HCT116 (cell line): ENCODE data around the gene MAGEA8. TPM values are rescaled to one million over a fixed set of nuclear protein-coding genes. Genes with fewer than 3 reads are reported as not detected.

Source experiments
- ATAC-seq: fragments of 200-7000 bp; cut with Tn5 transposase; 2 replicates; pipeline ENCODE4 v1.9.1; 2020; ENCODE audit warnings: mild to moderate bottlenecking, moderate library complexity
- BruUV-seq: library from RNA; stranded (reverse); fragments of 400-500 nt; replicated peaks from 2 replicates; lab custom pipeline; 2021; lab: Mats Ljungman, UMichigan
- CTCF ChIA-PET: fragments of 300-600 bp; sonication (Branson Sonifier 250); formaldehyde crosslinking; loops from one replicate; lab custom pipeline; 2021; ENCODE audit warnings: antibody characterized with exemption; lab: Charles Lee
- POLR2A ChIA-PET: fragments of 300-600, 350-600 bp; sonication (Branson Sonifier 250); formaldehyde crosslinking; loops from one replicate; lab custom pipeline; 2021; ENCODE audit warnings: antibody characterized with exemption; lab: Charles Lee
- RAD21 ChIA-PET, 2 experiments: fragments of 300-600 bp; sonication (Branson Sonifier 250); formaldehyde crosslinking; loops; one replicate each; lab custom pipeline; 2023; ENCODE audit warnings: low total read pairs in 2 of 2; ENCODE audit not compliant: uncharacterized antibody in 2 of 2, unreplicated experiment in 2 of 2, low non-redundant PET in 1 of 2; lab: Charles Lee
- DNase-seq: peaks from one replicate; pipeline ENCODE4 v3.0.0-alpha.2; 2010; ENCODE audit warnings: low read depth, low spot score
- H2AFZ ChIP-seq: fragments of 200-600 bp; shearing (Covaris generic), sonication (generic); 2 replicates; pipeline ENCODE4 v1.6.1; 2017; ENCODE audit warnings: low read depth, mixed run types, mixed read lengths, antibody characterized with exemption, low read length; ENCODE audit not compliant: poor library complexity, severe bottlenecking
- H3K27ac ChIP-seq: 2 replicates; pipeline ENCODE4 v1.5.1; 2012; ENCODE audit warnings: low read depth, low read length
- H3K27me3 ChIP-seq: fragments of 200-600 bp; sonication (generic); 2 replicates; pipeline ENCODE4 v1.6.1; 2016; ENCODE audit warnings: mixed run types, low read length, mixed read lengths; ENCODE audit not compliant: insufficient read depth
- H3K36me3 ChIP-seq, 2 experiments: fragments of 200-500 bp in 1 of 2; fragments of 200-600 bp in 1 of 2; sonication (Bioruptor generic) in 1 of 2; sonication (generic) in 1 of 2; 2 replicates each; pipeline versions ENCODE4 v1.5.1 to v1.6.1; 2014 to 2016; ENCODE audit warnings: low read length in 2 of 2, inconsistent platforms in 1 of 2, mixed read lengths in 1 of 2, mixed run types in 1 of 2; ENCODE audit not compliant: insufficient read depth in 2 of 2, control insufficient read depth in 1 of 2
- H3K4me1 ChIP-seq, 2 experiments: fragments of 200-600 bp in 1 of 2; sonication (generic) in 1 of 2; 2 replicates each; pipeline versions ENCODE4 v1.5.1 to v1.6.1; 2012 to 2017; ENCODE audit warnings: low read length in 2 of 2, inconsistent platforms in 1 of 2, mild to moderate bottlenecking in 1 of 2, mixed read lengths in 1 of 2, mixed run types in 1 of 2, moderate library complexity in 1 of 2; ENCODE audit not compliant: insufficient read depth in 2 of 2, control insufficient read depth in 1 of 2
- H3K4me2 ChIP-seq: fragments of 200-600 bp; sonication (generic); 2 replicates; pipeline ENCODE4 v1.6.1; 2017; ENCODE audit warnings: mixed run types, low read length, mixed read lengths
- H3K4me3 ChIP-seq, 2 experiments: fragments of 200-600 bp in 1 of 2; sonication (generic) in 1 of 2; replicated peaks in 1 of 2; 2 replicates each; pipeline ENCODE4 v1.5.1; 2011 to 2016; ENCODE audit warnings: low read length in 2 of 2, control low read depth in 1 of 2, low read depth in 1 of 2, mild to moderate bottlenecking in 1 of 2, mixed read lengths in 1 of 2, mixed run types in 1 of 2
- H3K79me2 ChIP-seq: fragments of 200-600 bp; sonication (generic); 2 replicates; pipeline ENCODE4 v1.6.1; 2017; ENCODE audit warnings: mild to moderate bottlenecking, mixed run types, low read length, moderate library complexity, mixed read lengths; ENCODE audit not compliant: insufficient read depth
- H3K9ac ChIP-seq: fragments of 200-600 bp; sonication (generic); 2 replicates; pipeline ENCODE4 v1.6.1; 2016; ENCODE audit warnings: low read length, mixed read lengths
- H3K9me2 ChIP-seq: fragments of 200-600 bp; sonication (generic), shearing (Covaris generic); 2 replicates; pipeline ENCODE4 v1.6.1; 2017; ENCODE audit warnings: mixed run types, mild to moderate bottlenecking, moderate library complexity; ENCODE audit not compliant: insufficient read depth
- H3K9me3 ChIP-seq, 2 experiments: fragments of 200-500 bp in 1 of 2; fragments of 200-600 bp in 1 of 2; sonication (Bioruptor generic) in 1 of 2; sonication (generic) in 1 of 2; 2 replicates each; pipeline ENCODE4 v1.6.1; 2014 to 2017; ENCODE audit warnings: low read length in 2 of 2, mixed read lengths in 2 of 2, inconsistent platforms in 1 of 2, low read depth in 1 of 2, mild to moderate bottlenecking in 1 of 2, mixed run types in 1 of 2, moderate library complexity in 1 of 2; ENCODE audit not compliant: control insufficient read depth in 1 of 2, insufficient read depth in 1 of 2
- H4K20me1 ChIP-seq: fragments of 200-600 bp; sonication (generic), shearing (Covaris generic); 2 replicates; pipeline ENCODE4 v1.6.1; 2017; ENCODE audit warnings: mixed run types, mild to moderate bottlenecking, moderate library complexity; ENCODE audit not compliant: insufficient read depth
- CBX3 ChIP-seq: IDR thresholded peaks from 2 replicates; pipeline ENCODE4 v1.6.1; 2012; ENCODE audit warnings: low read depth
- ELF1 ChIP-seq: IDR thresholded peaks from 2 replicates; pipeline ENCODE4 v1.6.1; 2012; ENCODE audit warnings: low read depth, borderline replicate concordance
- EZH2phosphoT487 ChIP-seq: fragments of 200-600 bp; IDR thresholded peaks from 2 replicates; pipeline ENCODE4 v1.6.1; 2018; ENCODE audit warnings: antibody characterized with exemption, borderline replicate concordance
- POLR2A ChIP-seq: IDR thresholded peaks from 2 replicates; pipeline ENCODE4 v1.7.0; 2011; ENCODE audit warnings: borderline replicate concordance; ENCODE audit not compliant: insufficient read depth, insufficient read length; ENCODE audit errors: extremely low read depth
- POLR2AphosphoS5 ChIP-seq: IDR thresholded peaks from 2 replicates; pipeline ENCODE4 v1.6.1; 2011; ENCODE audit warnings: mild to moderate bottlenecking, low read depth, low read length, moderate library complexity
- SIN3A ChIP-seq: IDR thresholded peaks from 2 replicates; pipeline ENCODE4 v1.6.1; 2012; ENCODE audit warnings: low read depth
- SP1 ChIP-seq: IDR thresholded peaks from 2 replicates; pipeline ENCODE4 v1.6.1; 2012; ENCODE audit warnings: low read depth
- SRF ChIP-seq: IDR thresholded peaks from 2 replicates; pipeline ENCODE4 v1.6.1; 2012; ENCODE audit warnings: low read depth
- ZFX ChIP-seq: fragments of 450-650 bp; IDR thresholded peaks from 2 replicates; pipeline ENCODE4 v1.6.1; 2017
- intact Hi-C: fragments of 100-400 bp; cut with micrococcal nuclease; formaldehyde crosslinking; loops from 2 replicates; pipeline ENCODE4 v1.10.0; 2022
- total RNA-seq: library from RNA; stranded (reverse); gene quantifications from one replicate; pipeline ENCODE4 v1.2.1, GENCODE V29; 2021; ENCODE audit not compliant: unreplicated experiment
- TF ChIP-seq, protein P1 (sequence below), 3 experiments: fragments of 200-600 bp in 1 of 3; sonication (generic) in 1 of 3; IDR thresholded peaks in 2 of 3; conservative IDR thresholded peaks in 1 of 3; 2 replicates each; pipeline ENCODE4 v1.5.1; 2012 to 2017; ENCODE audit warnings: low read depth in 2 of 3, low read length in 2 of 3, antibody characterized with exemption in 1 of 3, borderline replicate concordance in 1 of 3, control low read depth in 1 of 3, mild to moderate bottlenecking in 1 of 3, mixed read lengths in 1 of 3, mixed run types in 1 of 3, moderate library complexity in 1 of 3; ENCODE audit not compliant: insufficient read depth in 1 of 3
- TF ChIP-seq, protein P2 (sequence below): IDR thresholded peaks from 2 replicates; pipeline ENCODE4 v1.6.1; 2012

Gene MAGEA8
- total RNA-seq, 1 experiment from 2014 or later = not detected

DNA sequence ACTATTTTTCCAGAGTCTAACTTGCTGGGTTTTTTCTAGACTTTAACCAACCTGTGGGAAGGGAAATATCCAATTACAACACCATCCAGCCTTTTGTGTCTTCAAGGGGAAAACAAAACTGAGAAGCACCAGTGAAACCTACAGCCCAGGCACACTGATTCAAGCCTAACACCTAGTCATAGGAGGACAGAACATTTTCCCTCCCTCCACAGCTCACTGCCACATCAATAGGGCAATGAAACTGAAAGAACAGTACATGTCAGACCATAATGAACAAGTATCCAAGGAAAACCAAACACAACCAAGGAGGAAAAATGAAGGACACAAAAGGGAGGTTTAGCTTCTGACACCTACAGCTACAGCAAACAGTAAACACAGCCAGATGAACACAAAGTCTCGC lies 17.6 kb downstream of the MAGEA8 start:
- no peak overlapping the region for H3K4me3 ChIP-seq
- H3K9me2 ChIP-seq = no peaks in the 10 kb centered on the region
- no peaks in the 10 kb centered on the region for H3K4me1 ChIP-seq
- H3K36me3 ChIP-seq = no peaks in the 10 kb centered on the region
- H4K20me1 ChIP-seq = no peaks in the 10 kb centered on the region
- DNase-seq (no peak), ATAC-seq (no peak)
- no peaks in the 10 kb centered on the region for H3K9me3 ChIP-seq
- intact Hi-C loops = no loop called here
- no TSS peak for BruUV-seq
- no peak overlapping the region for H3K4me2 ChIP-seq
- H3K27ac ChIP-seq = no peak overlapping the region
- ChIA-PET POLR2A (no interaction called here), CTCF (no interaction called here), RAD21 (no interaction called here)
- TF ChIP-seq CBX3 (no peak), SRF (no peak), ELF1 (no peak), SIN3A (no peak), POLR2AphosphoS5 (no peak), ZFX (no peak), SP1 (no peak), POLR2A (no peak), EZH2phosphoT487 (no peak)
- TF ChIP-seq, protein P1, sequence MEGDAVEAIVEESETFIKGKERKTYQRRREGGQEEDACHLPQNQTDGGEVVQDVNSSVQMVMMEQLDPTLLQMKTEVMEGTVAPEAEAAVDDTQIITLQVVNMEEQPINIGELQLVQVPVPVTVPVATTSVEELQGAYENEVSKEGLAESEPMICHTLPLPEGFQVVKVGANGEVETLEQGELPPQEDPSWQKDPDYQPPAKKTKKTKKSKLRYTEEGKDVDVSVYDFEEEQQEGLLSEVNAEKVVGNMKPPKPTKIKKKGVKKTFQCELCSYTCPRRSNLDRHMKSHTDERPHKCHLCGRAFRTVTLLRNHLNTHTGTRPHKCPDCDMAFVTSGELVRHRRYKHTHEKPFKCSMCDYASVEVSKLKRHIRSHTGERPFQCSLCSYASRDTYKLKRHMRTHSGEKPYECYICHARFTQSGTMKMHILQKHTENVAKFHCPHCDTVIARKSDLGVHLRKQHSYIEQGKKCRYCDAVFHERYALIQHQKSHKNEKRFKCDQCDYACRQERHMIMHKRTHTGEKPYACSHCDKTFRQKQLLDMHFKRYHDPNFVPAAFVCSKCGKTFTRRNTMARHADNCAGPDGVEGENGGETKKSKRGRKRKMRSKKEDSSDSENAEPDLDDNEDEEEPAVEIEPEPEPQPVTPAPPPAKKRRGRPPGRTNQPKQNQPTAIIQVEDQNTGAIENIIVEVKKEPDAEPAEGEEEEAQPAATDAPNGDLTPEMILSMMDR (IDR thresholded peaks at IDR 0.05 in 2 of 3, conservative IDR thresholded peaks at IDR 0.05 in 1 of 3; ENCODE audit: borderline replicate concordance in 1 of 3, insufficient read depth in 1 of 3, low read depth in 2 of 3, low read length in 2 of 3) = no peak
- TF ChIP-seq, protein P2, sequence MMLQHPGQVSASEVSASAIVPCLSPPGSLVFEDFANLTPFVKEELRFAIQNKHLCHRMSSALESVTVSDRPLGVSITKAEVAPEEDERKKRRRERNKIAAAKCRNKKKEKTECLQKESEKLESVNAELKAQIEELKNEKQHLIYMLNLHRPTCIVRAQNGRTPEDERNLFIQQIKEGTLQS = no peak
- no peak overlapping the region for H3K9ac ChIP-seq
- no peaks in the 10 kb centered on the region for H3K27me3 ChIP-seq
- H2AFZ ChIP-seq = no peak overlapping the region
- no peaks in the 10 kb centered on the region for H3K79me2 ChIP-seq
